ENCODE results near the gene ATP6V0C. TPM values are rescaled to one million over a fixed set of nuclear protein-coding genes. Genes with fewer than 3 reads are reported as not detected.

The ATP6V0C gene
- total and polyA plus RNA-seq, 2 of the 13 experiments (the other 11 are each of a cell fraction or from before 2014, with no cell fraction given), result 10.4 to 20.1 TPM

DNA sequence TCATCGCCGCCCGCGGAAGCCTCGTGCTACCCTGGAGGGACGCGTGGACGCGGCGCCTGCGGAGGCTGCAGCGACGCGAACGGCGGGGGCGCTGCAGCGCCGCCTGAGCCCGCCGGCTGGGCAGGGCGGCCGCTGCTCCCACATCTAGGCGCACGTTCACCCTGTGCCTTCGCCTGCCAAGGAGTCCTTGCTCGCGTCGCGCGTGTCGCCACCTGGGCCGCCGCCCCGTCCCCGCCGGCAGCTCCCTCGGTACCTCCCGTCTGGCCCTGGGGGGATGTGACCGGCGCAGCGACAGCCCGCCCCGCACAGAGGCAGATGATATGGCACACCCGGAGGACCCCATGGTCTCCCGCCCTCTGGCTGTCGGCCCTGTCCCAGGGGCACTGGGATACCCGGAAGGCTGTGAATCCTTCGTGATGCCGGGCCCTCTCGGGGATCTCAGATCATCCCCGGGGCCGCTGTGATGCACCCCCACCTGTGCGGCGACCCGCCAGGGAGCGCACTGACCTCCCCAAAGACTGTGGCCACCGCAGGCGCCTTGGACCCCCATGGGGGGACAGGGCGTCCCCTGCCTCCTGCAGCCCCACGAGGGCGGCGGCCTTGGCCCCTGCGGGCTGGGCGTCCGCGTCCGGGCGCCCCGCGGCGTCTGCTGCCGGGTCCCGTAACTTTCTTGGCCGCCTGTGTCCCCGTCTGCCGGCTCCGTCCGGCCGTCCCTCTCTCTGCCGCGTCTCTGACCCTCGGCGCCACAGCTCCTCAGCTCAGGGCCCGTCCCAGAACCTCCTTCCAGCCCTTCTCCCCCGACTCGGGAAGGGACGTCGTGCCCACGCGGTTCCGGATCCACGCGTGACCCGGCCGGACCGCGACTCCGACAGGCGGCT lies 39.5 kb upstream of the ATP6V0C start (continued):
- TF ChIP-seq, protein P1, sequence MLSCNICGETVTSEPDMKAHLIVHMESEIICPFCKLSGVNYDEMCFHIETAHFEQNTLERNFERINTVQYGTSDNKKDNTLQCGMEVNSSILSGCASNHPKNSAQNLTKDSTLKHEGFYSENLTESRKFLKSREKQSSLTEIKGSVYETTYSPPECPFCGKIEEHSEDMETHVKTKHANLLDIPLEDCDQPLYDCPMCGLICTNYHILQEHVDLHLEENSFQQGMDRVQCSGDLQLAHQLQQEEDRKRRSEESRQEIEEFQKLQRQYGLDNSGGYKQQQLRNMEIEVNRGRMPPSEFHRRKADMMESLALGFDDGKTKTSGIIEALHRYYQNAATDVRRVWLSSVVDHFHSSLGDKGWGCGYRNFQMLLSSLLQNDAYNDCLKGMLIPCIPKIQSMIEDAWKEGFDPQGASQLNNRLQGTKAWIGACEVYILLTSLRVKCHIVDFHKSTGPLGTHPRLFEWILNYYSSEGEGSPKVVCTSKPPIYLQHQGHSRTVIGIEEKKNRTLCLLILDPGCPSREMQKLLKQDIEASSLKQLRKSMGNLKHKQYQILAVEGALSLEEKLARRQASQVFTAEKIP (CRISPR knock-in tag; IDR thresholded peaks at IDR 0.05; ENCODE audit: borderline replicate concordance), result no peak
- TF ChIP-seq, protein P2, sequence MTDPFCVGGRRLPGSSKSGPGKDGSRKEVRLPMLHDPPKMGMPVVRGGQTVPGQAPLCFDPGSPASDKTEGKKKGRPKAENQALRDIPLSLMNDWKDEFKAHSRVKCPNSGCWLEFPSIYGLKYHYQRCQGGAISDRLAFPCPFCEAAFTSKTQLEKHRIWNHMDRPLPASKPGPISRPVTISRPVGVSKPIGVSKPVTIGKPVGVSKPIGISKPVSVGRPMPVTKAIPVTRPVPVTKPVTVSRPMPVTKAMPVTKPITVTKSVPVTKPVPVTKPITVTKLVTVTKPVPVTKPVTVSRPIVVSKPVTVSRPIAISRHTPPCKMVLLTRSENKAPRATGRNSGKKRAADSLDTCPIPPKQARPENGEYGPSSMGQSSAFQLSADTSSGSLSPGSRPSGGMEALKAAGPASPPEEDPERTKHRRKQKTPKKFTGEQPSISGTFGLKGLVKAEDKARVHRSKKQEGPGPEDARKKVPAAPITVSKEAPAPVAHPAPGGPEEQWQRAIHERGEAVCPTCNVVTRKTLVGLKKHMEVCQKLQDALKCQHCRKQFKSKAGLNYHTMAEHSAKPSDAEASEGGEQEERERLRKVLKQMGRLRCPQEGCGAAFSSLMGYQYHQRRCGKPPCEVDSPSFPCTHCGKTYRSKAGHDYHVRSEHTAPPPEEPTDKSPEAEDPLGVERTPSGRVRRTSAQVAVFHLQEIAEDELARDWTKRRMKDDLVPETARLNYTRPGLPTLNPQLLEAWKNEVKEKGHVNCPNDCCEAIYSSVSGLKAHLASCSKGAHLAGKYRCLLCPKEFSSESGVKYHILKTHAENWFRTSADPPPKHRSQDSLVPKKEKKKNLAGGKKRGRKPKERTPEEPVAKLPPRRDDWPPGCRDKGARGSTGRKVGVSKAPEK (CRISPR knock-in tag; IDR thresholded peaks at IDR 0.05; ENCODE audit: borderline replicate concordance), result no peak
- TF ChIP-seq ZNF350 (CRISPR knock-in tag; IDR thresholded peaks at IDR 0.05; ENCODE audit: borderline replicate concordance, low read depth) (no peak), NFKBIZ (CRISPR knock-in tag; IDR thresholded peaks at IDR 0.05) (no peak; the same call in 1 of the 2 replicates), ZNF747 (CRISPR knock-in tag; IDR thresholded peaks at IDR 0.05; ENCODE audit: borderline replicate concordance) (0 out of 2 replicates have a peak, but pooled peaks have one; percentile 32), ZNF773 (CRISPR knock-in tag; IDR thresholded peaks at IDR 0.05; ENCODE audit: borderline replicate concordance) (no peak), YEATS2 (CRISPR knock-in tag; IDR thresholded peaks at IDR 0.05; ENCODE audit: borderline replicate concordance) (no peak), POLR2AphosphoS2 (IDR thresholded peaks at IDR 0.05; ENCODE audit: low read depth, low read length) (no peak), ZNF354B (CRISPR knock-in tag; IDR thresholded peaks at IDR 0.05) (no peak), HOXA7 (CRISPR knock-in tag; IDR thresholded peaks at IDR 0.05) (no peak), ZMYM2 (CRISPR knock-in tag; IDR thresholded peaks at IDR 0.05) (no peak), ZNF34 (CRISPR knock-in tag; IDR thresholded peaks at IDR 0.05; ENCODE audit: borderline replicate concordance) (no peak), ZNF570 (CRISPR knock-in tag; IDR thresholded peaks at IDR 0.05; ENCODE audit: borderline replicate concordance) (no peak), ZNF766 (CRISPR knock-in tag; IDR thresholded peaks at IDR 0.05; ENCODE audit: borderline replicate concordance) (no peak), ZNF121 (CRISPR knock-in tag; IDR thresholded peaks at IDR 0.05) (no peak), NR2F1 (CRISPR knock-in tag; IDR thresholded peaks at IDR 0.05) (no peak)
- TF ChIP-seq, protein P3, sequence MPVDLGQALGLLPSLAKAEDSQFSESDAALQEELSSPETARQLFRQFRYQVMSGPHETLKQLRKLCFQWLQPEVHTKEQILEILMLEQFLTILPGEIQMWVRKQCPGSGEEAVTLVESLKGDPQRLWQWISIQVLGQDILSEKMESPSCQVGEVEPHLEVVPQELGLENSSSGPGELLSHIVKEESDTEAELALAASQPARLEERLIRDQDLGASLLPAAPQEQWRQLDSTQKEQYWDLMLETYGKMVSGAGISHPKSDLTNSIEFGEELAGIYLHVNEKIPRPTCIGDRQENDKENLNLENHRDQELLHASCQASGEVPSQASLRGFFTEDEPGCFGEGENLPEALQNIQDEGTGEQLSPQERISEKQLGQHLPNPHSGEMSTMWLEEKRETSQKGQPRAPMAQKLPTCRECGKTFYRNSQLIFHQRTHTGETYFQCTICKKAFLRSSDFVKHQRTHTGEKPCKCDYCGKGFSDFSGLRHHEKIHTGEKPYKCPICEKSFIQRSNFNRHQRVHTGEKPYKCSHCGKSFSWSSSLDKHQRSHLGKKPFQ (CRISPR knock-in tag; IDR thresholded peaks at IDR 0.05; ENCODE audit: insufficient replicate concordance), result peak; percentile 43
- TF ChIP-seq, protein P4, sequence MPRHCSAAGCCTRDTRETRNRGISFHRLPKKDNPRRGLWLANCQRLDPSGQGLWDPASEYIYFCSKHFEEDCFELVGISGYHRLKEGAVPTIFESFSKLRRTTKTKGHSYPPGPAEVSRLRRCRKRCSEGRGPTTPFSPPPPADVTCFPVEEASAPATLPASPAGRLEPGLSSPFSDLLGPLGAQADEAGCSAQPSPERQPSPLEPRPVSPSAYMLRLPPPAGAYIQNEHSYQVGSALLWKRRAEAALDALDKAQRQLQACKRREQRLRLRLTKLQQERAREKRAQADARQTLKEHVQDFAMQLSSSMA (CRISPR knock-in tag; IDR thresholded peaks at IDR 0.05), result no peak
- TF ChIP-seq, protein P5, sequence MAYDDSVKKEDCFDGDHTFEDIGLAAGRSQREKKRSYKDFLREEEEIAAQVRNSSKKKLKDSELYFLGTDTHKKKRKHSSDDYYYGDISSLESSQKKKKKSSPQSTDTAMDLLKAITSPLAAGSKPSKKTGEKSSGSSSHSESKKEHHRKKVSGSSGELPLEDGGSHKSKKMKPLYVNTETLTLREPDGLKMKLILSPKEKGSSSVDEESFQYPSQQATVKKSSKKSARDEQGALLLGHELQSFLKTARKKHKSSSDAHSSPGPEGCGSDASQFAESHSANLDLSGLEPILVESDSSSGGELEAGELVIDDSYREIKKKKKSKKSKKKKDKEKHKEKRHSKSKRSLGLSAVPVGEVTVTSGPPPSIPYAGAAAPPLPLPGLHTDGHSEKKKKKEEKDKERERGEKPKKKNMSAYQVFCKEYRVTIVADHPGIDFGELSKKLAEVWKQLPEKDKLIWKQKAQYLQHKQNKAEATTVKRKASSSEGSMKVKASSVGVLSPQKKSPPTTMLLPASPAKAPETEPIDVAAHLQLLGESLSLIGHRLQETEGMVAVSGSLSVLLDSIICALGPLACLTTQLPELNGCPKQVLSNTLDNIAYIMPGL (CRISPR knock-in tag; IDR thresholded peaks at IDR 0.05; ENCODE audit: borderline replicate concordance in 1 of 2, low read depth in 1 of 2), result peak; percentile 57 to 69; a peak in 3 of 4 replicates
